HG03354 (cell line): ENCODE measurements around the gene MANEAL.

Experiments
- ATAC-seq: cut with Tn5 transposase; IDR thresholded peaks from one replicate; pipeline ENCODE4 v1.9.1; 2021; ENCODE audit warnings: mild to moderate bottlenecking; ENCODE audit not compliant: unreplicated experiment, poor library complexity, severe bottlenecking

The MANEAL gene

DNA sequence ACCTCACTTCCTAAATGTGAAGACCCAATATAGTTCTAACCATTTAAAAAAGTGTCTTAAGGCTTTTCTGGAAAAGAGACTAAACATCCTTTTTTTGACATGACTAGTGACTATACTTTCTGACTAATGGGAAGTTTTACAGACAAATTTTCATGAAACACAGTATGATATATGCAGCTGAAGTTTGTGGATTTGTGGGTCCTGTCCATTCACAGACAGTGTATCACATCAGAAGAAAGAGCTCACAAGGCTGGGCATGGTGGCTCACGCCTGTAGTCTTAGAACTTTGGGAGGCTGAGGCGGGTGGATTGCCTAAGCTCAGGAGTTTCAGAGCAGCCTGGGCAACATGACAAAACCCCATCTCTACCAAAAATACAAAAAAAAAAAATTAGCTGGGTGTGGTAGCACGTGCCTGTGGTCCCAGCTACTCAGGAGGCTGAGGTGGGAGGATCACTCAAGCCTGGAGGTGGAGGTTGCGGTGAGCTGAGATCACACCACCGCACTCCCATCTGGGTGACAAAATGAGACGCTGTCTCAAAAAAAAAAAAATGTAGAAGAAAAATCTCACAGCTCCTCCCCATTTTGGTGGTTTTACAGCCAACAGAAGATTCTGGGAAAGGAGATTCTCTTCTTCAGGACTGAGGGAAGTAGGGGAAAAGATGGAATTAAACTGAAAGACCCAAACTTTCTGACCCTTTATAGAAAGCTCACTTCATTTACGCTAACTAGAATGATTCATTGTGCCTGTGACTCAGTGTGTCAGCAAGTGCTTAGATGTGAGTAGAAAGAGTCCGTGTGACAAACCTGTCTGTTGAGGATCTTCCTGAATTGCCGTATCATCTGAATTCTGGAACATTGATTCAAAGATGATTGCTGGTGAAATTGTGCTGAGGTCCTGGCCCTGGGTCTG lies 29.5 kb downstream of the MANEAL start:
- no peak for ATAC-seq

DNA sequence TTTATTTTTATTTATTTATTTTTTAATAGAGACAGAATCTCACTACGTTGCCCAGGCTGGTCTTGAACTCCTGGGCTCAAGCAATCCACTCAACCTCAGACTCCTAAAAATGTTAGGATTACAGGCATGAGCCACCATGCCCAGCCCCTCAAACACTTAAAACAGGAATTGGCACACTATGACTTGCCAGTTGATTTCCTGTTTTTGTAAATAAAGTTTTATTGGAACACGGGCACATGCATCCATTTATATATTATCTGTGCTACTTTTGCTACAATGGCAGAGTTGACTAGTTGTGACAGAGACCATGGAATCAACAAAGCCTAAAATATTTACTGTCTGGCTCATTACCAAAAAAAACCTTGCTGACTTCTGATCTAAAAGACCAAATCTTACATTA lies 30.4 kb downstream of the MANEAL start:
- ATAC-seq, result no peak

DNA sequence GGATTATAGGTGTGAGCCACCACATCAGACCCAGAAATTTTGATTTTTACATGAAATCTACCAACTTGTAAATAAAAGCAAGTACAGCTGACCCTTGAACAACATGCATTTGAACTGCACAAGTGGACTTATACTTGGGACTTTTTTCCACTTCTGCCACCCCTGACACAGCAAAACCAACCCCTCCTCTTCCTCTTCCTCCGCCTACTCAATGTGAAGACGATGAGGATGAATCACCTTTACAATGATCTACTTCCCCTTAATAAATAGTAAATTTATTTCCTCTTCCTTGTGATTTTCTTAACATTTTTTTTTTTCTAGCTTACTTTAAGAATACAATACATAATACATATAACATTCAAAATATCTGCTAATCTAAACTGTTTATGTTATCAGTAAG lies 31.9 kb downstream of the MANEAL start:
- ATAC-seq, result no peak

DNA sequence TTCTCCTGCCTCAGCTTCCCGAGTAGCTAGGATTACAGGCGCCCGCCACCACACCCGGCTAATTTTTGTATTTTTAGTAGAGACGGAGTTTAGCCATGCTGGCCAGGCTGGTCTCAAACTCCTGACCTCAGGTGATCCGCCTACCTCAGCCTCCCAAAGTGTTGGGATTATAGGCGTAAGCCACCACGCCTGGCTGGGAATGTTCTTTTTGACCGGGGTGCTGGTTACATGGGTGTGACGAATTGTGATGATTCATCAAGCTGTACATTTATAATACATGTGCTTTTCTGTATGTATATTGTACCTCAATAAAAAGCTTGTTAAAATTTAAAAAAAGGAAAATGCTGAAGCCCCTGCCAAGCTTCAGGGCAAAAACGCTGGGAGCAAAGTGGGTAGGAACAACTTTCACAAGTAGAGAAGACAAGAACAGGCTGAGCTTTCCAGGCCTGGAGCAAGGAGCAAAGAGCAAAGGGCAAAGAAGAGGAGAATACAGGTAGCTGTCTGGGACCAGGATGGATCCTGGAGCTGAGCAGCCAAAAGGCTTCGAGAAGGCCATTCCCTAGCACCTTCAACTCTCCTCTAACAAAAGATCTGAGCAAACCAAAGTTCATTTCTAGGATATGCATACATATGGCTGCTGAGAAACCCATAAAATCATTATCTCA lies 34.9 kb downstream of the MANEAL start:
- ATAC-seq, result no peak

DNA sequence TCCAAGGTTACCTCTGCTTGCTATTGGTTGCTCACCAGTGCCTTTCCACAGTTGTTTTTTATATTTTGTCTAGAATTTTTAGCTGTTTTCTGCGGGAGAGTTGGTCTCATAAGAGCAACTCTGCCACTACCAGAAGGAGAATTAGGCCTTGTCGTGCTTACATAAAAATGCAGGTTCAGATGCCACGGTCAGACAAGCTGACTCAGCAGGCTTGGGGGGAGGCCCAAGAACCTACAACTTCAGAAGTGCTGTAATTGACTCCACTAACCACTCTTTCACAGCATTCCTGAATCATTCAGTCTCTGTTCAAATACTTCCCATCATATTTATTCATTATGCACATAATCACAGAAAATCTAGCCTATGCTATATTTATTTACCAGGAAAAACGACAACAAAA lies 37.5 kb downstream of the MANEAL start:
- no peak for ATAC-seq

DNA sequence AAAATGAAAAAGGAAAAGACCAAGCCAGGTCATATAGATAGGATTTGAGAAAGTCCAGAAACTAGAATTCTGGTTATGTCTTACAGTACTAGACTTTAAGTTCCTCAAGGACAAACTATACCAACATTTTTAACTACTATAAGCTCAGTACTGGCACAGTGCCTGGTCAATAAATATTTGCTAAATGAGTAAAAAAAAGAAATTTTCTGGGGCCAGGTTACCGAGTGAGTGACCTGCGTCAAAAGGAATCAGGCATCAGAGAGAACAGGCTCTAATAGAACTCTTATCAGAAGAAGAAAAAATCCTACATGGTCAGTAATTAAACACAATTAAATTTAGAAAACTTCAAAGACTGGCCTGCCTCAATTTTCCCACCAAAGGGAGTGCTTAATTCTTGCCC lies 38.2 kb downstream of the MANEAL start:
- ATAC-seq, result no peak

DNA sequence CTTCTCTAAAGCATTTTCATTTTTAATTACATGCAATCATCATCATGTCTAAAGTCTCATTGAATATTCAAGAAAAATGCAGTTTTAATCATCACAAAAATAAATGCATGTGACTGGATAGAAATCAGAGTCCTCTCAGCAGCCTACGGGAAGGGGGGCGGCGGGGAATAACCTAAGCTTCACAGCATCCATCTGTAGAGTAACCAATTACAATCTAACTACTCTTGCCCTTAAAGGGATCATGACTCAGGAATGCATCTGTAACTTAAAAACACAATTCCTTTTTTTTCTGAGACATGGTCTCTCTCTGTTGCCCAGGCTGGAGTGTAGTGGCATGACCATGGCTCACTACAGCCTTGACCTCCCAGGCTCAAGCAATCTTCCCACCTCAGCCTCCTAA lies 43.1 kb downstream of the MANEAL start:
- no peak for ATAC-seq

DNA sequence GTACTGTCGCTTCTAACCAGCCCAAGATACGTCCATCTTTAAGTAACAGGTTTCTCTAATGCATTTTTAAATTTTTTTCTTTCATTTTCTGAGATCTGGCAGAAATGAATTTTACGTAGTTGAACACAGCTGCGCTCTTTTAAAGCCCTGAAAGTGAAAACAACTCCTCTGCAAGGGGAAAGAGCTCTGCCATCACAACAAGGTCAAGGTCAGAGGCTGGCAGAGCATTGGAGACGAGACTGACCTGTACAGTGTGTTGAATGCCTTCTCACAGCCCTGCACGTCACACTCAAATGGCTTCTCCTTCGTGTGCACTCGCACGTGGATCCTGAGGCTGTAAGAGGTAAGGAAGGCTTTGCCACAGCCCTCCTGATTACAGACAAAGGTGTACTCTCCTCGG lies 46.0 kb downstream of the MANEAL start:
- ATAC-seq, result no peak

DNA sequence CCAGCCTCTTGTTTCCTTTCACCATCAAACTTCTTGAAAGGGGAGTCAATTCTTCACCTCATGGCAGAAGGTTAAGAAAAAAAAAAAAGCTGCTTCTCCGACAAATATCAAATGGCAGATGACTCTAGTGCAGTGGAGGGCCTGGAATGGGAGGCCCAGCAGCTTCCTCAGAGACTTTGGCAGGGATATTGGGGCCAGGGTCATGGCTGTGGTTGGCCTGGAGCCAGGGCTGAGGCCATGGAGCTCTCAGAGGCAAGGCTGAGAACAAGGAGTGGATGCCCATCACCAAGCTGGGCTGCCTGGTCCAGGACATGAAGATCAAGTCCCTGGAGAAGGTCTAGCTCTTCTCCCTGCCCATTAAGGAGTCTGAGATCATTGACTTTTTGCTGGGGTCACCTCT lies 47.1 kb downstream of the MANEAL start:
- no peak for ATAC-seq

DNA sequence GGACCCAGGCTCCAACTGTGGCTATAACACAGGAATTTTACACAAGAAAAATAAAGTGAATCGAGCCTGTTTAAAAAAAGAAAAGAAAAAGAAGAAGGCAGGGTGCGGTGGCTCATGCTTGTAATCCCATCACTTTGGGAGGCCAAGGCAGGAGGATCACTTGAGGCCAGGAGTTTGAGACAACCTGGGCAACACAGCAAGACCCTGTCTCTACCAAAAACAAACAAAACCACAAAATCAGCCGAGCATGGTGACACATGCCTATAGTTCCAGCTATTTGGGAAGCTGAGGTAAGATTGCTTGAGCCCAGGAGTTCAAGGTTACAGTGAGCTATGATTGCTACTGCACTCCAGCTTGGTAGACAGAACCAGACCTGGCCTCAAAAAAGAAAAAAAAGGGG lies 48.0 kb downstream of the MANEAL start:
- no peak for ATAC-seq

DNA sequence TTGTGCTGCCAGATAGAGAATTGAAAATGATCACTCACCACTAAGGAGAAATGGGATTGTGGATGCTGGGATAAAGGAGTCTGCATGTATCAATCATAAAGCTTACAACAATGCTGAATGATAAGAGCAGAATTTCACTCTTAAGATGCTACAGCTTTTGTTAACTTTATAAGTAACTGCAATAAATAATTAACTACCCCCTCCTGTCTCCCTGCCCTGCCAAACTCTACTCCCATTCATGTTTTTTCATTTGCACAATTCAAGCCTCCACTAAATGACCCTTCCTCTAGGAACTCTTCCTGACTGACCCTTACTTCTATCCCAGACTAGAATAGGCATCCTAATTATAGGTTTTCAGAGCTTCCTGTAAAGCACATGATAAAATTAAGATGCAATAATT lies 50.9 kb downstream of the MANEAL start:
- no peak for ATAC-seq

DNA sequence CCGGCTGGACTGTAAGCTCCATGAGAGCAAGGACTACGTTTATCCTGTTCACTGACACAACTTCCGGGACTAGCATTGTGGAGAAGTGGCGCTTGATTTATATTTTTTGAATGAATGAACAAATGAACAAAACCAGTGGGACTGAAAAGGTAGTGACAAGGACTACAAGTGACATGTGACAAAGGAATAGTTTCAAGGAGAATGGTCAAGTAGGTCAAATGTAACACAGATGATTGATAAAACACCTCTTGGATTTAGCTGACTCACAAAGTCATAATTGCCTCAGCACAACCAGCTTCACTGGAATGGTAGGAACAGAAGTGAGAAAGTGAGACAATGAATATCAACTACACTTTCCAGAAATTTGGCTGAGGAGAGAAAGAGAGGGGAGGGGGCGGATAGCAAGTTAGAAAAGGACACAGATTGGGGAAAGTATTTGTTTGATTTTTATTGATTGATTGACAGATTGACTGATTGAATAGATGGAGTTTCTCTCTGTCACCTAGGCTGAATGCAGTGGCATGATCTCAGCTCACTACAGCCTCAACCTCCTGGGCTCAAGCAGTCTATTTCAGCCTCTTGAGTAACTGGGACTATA lies 51.5 kb downstream of the MANEAL start:
- no peak for ATAC-seq

DNA sequence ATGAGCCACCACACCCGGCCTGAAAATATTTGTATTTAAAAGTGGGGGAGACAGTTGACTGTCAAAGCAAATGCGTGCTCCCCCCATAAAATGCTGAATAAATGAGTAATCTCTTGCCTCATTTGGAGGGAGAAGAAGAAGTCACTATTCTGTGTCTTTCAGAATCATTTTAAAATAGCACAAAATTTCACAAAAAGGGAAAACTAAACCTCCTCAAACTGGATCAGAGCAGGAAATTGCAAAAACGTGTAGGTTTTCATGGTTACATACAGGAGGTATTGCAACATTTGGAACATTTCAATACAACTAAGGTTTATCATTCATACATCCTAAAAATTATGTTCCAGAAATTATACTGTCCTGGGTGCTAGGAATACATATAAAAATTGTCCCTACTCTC lies 52.1 kb downstream of the MANEAL start:
- ATAC-seq, result no peak

DNA sequence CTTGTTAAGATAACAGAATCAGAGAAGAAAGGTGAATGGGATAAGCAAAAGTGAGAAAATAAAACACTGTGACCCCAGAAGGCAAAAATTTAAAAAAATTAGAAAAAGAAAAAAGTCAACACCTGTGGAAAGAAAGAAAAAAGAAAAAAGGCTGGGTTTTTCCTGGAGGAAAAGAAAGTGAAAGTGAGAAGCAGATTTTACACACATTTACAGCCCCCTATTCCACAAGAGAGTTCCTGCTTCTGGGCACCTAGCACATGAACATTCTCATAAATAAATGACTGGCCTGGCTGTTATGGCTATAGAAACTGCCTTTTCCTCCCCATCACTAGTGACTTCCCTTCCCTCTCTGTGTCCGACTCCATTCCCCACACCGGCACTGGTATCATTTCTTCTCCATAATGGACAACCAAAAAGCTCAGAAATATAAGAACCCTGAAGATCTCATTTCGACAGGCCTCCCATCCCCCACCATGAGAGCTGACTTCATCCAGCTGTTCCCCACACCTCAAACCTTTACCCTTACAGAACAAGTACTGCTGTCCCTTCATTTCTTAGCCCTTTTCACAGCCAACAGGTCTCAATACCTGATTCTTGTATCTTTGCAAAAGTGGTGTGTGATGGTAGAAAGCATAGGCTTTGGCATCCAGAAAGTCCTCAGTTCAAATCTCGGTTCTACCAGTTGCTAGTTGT lies 53.1 kb downstream of the MANEAL start:
- no peak for ATAC-seq

DNA sequence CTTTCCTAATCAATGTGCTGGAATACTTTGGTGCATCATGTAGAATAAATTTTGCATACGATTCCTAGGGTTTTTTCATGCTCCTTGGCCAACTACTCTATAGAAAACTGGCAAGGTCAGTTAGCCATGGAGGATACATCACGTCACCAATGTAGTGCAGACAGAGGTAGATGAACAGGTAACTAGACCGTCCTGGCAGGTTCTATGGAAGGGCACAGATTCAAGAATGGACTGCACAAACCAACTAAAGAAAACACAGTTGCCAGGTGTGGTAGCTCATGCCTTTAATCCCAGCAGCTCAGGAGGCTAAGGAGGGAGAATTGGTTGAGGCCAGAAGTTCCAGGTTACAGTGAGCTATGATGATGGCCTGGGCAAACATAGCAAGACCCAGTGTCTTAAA lies 55.8 kb downstream of the MANEAL start:
- no peak for ATAC-seq

DNA sequence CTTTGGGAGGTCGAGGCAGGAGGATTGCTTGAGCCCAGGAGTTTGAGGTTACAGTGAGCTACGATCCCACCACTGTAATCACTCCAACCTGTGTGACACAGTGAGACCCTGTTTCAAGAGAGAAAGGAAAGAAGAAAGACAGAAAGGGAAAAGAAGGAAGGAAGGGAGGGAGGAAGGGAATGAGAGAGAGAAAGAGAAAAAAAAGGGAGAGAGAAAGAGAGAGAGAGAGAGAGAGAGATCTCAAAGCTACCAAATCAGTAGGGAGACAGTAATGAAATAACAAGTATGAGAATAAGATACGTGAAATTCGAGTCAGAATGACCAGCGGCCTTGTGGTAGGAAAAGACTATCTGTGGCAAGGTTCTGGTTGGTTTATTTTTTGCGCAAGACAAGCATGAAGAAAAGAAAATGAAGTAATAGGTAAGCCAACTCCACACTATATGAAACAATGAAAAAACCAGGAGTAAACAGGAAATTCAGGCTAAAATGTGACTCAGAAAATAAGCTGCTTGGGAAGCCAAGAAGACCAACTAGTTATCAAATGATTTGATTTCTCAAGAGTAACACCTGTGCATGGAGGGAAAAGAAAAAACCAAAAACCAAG lies 56.8 kb downstream of the MANEAL start:
- no peak for ATAC-seq
